Endometrium (tissue), 2 donors: Measurements from ENCODE around the gene CCDC149.
"Not testable (repeated sequence)": the region's sequence is repeated elsewhere in the genome, so short reads cannot be mapped to it uniquely, and the experiment has no call there.

ENCODE experiments used
- FAIRE-seq: peaks from 2 replicates; lab custom pipeline; 2012; peaks lifted over from hg19 to GRCh38; lab: Jason Lieb, UNC
- donor health status: control.
- donor health status: control.

The CCDC149 gene

GRCh38 chr4:24917076-24917856 lies 4.4 kb upstream of the CCDC149 start:
- FAIRE-seq = no peak

GRCh38 chr4:24915121-24915922 lies 2.5 kb upstream of the CCDC149 start:
- no peak for FAIRE-seq

GRCh38 chr4:24914460-24914859 lies 1.6 kb upstream of the CCDC149 start:
- FAIRE-seq = no peak

DNA sequence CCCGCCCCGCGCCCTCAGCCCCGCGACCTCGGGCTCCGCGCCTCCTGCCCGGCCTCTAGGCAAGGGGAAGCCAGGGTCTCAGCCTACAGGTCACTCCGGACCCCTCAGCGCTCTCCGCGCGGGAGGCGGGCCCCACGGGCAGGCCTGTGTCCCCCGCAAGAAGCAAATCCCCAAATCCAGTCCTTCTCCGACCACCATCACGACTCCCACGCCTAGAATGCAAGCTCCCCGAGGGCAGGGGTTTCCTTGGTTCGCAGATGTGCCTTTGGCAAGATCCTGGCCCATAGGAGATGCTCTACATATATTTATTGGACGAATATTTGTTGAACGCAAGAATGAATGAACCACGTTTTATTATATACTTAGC lies 260 bp upstream of the CCDC149 start:
- FAIRE-seq = no peak

- FAIRE-seq = no peak
These were observed 2.3 kb downstream of the CCDC149 start for GRCh38 chr4:24910499-24910898.

DNA sequence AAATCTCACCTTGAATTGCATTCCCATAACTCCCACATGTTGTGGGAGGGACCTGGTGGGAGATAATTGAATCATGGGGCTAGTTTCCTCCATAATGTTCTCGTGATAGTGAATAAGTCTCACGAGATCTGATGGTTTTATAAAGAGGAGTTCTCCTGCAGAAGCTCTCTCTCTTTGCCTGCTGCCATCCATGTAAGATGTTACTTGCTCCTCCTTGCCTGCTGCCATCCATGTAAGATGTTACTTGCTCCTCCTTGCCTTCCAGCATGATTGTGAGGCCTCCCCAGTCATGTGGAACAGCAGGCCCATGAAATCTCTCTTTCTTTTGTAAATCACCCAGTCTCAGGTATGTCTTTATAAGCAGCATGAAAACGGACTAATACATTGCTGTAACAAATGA lies 3.2 kb downstream of the CCDC149 start:
- not testable (repeated sequence) for FAIRE-seq

- no peak for FAIRE-seq
These were observed 15.2 kb downstream of the CCDC149 start for GRCh38 chr4:24897639-24898038.

GRCh38 chr4:24896977-24897376 lies 15.9 kb downstream of the CCDC149 start:
- FAIRE-seq = no peak

GRCh38 chr4:24896056-24896455 lies 16.8 kb downstream of the CCDC149 start:
- no peak for FAIRE-seq

DNA sequence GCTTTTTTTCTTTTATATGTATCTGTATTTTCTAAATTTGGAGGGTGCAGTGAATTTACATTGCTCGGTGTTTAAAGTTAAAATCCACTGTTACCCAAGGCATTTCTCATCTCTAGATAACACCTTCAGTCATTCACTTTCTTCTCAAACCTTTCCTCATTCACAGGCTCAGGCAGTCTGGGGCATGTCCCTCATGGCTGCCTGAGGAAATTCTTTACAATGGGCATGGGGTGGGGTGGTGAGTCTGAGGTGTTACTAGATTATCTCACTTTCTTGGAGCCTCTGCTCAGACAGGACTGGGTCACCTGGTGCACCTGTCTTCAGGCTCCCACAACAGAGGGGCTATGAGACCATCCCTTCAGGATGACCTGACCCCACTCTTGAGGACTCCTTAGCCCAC lies 17.4 kb downstream of the CCDC149 start:
- FAIRE-seq = no peak

DNA sequence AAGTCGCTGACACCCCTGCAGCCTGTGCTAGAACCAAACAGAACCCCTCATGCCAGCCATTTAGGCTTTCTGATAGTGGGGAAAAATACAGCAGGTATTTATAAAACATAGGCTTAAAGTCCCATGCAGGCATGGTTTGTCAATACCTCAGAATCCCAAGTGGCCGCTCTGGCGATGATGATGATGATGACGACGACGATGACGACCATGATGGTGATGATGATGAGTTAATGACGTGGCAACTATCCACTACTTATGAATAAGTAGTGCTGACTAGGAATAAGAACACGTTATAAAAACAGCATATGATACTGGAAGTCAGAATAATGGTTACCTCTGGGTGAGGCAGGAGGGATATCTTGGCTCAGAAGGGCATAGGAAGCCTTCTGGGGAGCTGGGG lies 18.0 kb downstream of the CCDC149 start:
- FAIRE-seq = no peak

DNA sequence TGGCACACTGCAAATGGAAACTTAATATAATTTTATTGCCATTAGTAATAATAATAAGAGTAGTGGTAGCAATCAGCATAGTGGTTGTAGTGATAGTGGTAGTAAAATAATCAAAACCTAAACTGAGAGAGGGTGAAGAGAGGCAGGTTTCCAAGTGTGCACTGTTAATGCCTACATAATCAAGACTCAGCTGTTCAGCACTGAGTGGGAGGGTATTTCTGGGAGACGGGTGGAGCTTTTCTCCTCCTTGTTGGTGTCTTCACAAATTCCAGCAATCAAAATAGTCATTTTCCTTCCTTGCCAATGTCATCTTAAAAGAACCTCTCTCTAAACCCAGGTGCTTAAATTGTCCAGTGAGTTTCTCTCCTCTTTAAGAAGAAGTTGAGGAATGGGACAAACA lies 18.6 kb downstream of the CCDC149 start:
- FAIRE-seq = no peak

DNA sequence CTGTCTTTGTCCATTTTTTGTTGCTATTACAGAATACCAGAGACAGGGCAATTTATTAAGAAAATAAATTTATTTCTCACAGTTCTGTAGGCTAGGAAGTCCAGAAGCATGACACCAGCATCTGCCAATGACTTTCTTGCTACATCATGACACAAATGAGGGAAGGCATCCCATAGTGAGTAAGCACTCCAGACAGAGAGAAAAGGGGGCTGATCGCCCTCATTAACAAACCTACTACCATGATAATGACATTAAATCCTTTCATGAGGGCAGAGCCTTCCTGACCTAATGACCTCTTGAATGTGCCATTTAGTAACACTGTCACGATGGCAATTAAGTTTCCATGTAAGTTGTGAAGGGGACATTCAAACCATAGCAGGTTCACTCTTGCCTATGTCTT lies 20.1 kb downstream of the CCDC149 start:
- no peak for FAIRE-seq

- FAIRE-seq = no peak
These were observed 20.6 kb downstream of the CCDC149 start for GRCh38 chr4:24892278-24892677.

DNA sequence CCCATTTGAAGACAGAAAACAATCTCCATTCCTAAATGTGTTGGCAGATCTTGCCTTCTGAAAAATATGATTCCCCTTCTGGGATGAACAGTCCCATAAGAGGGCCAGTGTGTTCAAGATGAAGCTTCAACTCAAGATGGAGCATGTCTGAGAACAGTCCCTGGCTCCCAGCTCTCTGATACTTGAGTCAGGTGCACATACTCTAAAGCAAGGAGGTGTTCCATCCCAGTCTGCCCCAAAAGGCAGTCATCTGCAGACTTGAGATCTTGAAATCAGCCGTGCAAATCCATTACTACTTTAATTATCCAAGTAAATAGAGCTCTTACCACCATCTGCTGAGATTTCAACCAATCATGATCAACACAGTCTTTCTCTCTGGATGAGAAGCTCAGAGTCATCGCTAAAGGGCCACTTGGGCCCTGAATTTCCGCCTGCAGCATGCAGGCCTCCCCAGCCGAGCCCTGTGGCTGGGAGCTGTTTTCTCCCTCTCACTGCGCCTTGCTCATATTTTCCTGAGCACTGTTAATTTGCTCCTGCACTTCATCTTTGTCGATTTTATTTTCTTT lies 22.2 kb downstream of the CCDC149 start:
- no peak for FAIRE-seq

DNA sequence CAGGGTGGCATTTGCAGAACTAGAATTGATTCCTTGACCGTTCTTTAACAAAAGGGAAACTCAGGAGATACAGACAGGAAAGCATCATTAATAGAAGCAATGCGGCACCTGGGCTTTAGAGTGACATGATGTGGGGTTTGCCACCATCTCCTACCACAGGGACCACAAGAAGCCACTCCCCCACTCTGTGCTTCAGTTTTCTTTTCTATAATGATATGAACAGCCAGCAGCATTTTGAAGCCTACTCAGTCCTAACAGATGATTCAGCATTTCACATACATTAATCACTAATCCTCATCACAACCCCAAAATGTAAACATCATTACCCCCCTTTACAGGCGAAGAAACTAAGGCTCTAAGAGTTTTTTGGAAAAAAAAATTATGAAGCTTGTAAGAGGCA lies 22.9 kb downstream of the CCDC149 start:
- no peak for FAIRE-seq

DNA sequence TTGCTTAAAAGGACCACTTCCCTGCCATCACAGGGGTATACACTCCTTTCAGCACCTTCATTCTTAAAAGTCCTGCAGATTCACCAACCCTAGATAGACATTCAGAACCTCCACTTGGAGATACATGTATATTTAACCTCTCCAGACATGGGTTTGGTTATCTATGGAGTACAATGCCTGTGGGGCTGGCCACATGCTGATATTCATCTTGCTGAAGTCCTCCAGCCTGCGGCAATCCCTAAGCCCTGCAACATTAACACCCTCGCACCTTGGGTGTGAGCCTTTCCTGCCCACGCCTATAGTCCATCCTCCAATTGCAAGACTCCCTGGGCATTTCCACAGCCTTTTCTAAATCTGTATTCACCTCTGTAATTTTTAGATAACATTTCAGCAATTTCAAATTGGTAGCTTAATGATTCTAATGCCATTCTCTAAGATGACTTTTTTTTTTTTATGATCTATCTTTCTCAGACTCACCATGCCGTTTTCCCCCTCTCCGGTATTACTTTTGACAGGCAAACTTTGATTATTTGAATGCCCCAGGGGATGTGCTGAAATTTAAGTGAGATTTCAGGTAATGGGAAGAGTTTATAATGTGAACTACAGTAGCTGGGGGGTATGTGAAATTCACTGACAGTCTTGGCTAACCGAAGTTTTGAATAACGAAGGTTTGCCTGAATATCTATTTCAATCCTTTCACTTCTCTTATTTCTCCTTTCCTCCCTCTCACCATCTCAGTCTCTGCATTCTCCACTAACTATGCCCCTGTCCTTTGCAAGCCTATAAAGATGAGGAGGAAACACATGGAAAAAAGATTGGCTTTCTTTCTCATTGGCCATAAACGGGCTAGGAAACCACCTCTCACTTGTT lies 24.1 kb downstream of the CCDC149 start:
- no peak for FAIRE-seq

- FAIRE-seq = no peak
These were observed 24.9 kb downstream of the CCDC149 start for GRCh38 chr4:24887881-24888430.

- no peak for FAIRE-seq
These were observed 26.2 kb downstream of the CCDC149 start for GRCh38 chr4:24886596-24886995.

DNA sequence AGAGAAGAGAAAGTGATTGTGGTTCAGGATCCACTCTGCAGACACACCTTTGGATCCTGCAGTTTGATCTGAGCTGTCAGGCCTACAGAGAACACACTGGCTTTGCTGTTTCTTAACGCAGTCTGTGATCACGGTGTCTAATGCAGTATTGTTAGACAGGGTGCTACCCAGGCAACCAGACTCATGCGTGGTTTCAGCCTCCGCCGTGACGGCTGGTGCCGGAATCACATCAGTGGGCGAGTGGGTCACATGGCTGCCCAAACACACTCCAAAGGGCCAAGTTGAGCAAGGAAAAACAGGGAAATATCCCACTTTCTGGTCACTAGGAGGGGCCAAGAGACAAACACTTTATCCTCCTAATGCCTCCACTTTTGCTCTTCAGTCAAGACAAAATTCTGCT lies 27.5 kb downstream of the CCDC149 start:
- no peak for FAIRE-seq

DNA sequence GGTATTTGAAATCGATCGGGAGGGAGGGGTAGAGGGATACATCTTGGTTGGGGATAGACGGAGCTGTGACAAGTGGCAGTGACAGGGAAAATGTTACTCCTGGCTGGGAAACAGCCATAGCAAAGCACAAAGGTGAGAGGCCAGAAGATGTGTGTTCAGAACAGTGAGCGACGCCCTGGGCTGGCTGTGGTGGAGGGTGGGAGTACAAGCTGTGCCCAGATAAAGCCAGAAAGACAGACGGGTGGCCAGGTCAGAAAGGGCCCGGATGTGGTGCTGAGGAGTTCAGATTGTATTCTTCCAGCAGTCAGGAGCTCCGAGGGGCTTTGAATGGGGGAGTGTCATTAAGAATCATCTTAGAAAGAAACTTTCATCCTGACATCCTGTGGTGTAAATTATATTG lies 27.9 kb downstream of the CCDC149 start:
- FAIRE-seq = no peak
